Measurements from ENCODE around the gene DNAH12.

DNAH12 gene

GRCh38 chr3:57298041-57298440, 246.1 kb downstream of the DNAH12 start:
- DNase-seq = no peak

GRCh38 chr3:57292897-57293526, 251.1 kb downstream of the DNAH12 start:
- no peak for DNase-seq

GRCh38 chr3:57292159-57292896, 251.8 kb downstream of the DNAH12 start, which contains the start of gene ASB14:
Gene ASB14, minus strand, starts transcription at chr3:57292685. Its CDS starts 652 bp downstream, at chr3:57292033.
- DNase-seq = no peak

GRCh38 chr3:57288403-57288802, 255.7 kb downstream of the DNAH12 start:
- DNase-seq = no peak

- no peak for DNase-seq
These were observed 256.9 kb downstream of the DNAH12 start for GRCh38 chr3:57287205-57287604.

- no peak for DNase-seq
These were observed 260.8 kb downstream of the DNAH12 start for GRCh38 chr3:57283334-57283733.

- DNase-seq = no peak
These were observed 262.4 kb downstream of the DNAH12 start for GRCh38 chr3:57281715-57282114.

GRCh38 chr3:57279685-57280084, 264.5 kb downstream of the DNAH12 start:
- no peak for DNase-seq

- no peak for DNase-seq
These were observed 265.9 kb downstream of the DNAH12 start for GRCh38 chr3:57278237-57278636.

GRCh38 chr3:57275393-57275792, 268.8 kb downstream of the DNAH12 start:
- DNase-seq = no peak

- DNase-seq = no peak
These were observed 269.3 kb downstream of the DNAH12 start for GRCh38 chr3:57274845-57275244.

GRCh38 chr3:57268416-57268815, 275.7 kb downstream of the DNAH12 start:
- no peak for DNase-seq

GRCh38 chr3:57261929-57262328, 282.2 kb downstream of the DNAH12 start:
- DNase-seq = no peak

- no peak for DNase-seq
These were observed 283.0 kb downstream of the DNAH12 start for GRCh38 chr3:57261119-57261518.

GRCh38 chr3:57257678-57258077, 286.5 kb downstream of the DNAH12 start:
- no peak for DNase-seq

- no peak for DNase-seq
These were observed 287.3 kb downstream of the DNAH12 start for GRCh38 chr3:57256844-57257243.

GRCh38 chr3:57252404-57252803, 291.7 kb downstream of the DNAH12 start:
- no peak for DNase-seq

- no peak for DNase-seq
These were observed 299.2 kb downstream of the DNAH12 start for GRCh38 chr3:57244946-57245345.
